Hepatocyte (in vitro differentiated cells): ENCODE data around the gene CDH22. TPM values are rescaled to one million over a fixed set of nuclear protein-coding genes. Genes with fewer than 3 reads are reported as not detected.

Experiments
- DNase-seq: peaks from one replicate; pipeline ENCODE4 v3.0.0-alpha.2; 2016; ENCODE audit warnings: low spot score
- H2AFZ ChIP-seq: fragments of 200-600 bp; sonication (generic); 2 replicates; pipeline ENCODE4 v1.6.0; 2016; ENCODE audit warnings: antibody characterized with exemption, mild to moderate bottlenecking
- H3K27ac ChIP-seq: fragments of 200-600 bp; sonication (generic); 2 replicates; pipeline ENCODE4 v1.5.1; 2016; ENCODE audit warnings: mild to moderate bottlenecking
- H3K27me3 ChIP-seq: fragments of 200-600 bp; sonication (generic); 2 replicates; pipeline ENCODE4 v1.6.1; 2016
- H3K36me3 ChIP-seq: fragments of 200-600 bp; sonication (generic); replicated peaks from 2 replicates; pipeline ENCODE4 v1.5.1; 2016; ENCODE audit warnings: low read depth; ENCODE audit not compliant: insufficient read depth
- H3K4me1 ChIP-seq: fragments of 200-600 bp; sonication (generic); 2 replicates; pipeline ENCODE4 v1.5.1; 2016; ENCODE audit warnings: mild to moderate bottlenecking, moderate library complexity; ENCODE audit not compliant: insufficient read depth
- H3K4me2 ChIP-seq: fragments of 200-600 bp; sonication (generic); 2 replicates; pipeline ENCODE4 v1.6.0; 2016
- H3K4me3 ChIP-seq: fragments of 200-600 bp; sonication (generic); 2 replicates; pipeline ENCODE4 v1.5.1; 2016; ENCODE audit warnings: mild to moderate bottlenecking
- H3K79me2 ChIP-seq: fragments of 200-600 bp; sonication (generic); 2 replicates; pipeline ENCODE4 v1.6.0; 2017; ENCODE audit warnings: mild to moderate bottlenecking
- H3K9me2 ChIP-seq: fragments of 200-600 bp; sonication (generic); replicated peaks from 2 replicates; pipeline ENCODE4 v1.6.0; 2017; ENCODE audit warnings: mild to moderate bottlenecking; ENCODE audit not compliant: insufficient read depth
- H3K9me3 ChIP-seq: fragments of 200-600 bp; sonication (generic); 2 replicates; pipeline ENCODE4 v1.5.1; 2016; ENCODE audit warnings: low read depth, mild to moderate bottlenecking
- H4K20me1 ChIP-seq: fragments of 200-600 bp; sonication (generic); 2 replicates; pipeline ENCODE4 v1.6.0; 2016; ENCODE audit warnings: mild to moderate bottlenecking; ENCODE audit not compliant: insufficient read depth, poor library complexity, severe bottlenecking
- EZH2 ChIP-seq: fragments of 200-600 bp; sonication (generic); IDR thresholded peaks from 2 replicates; pipeline ENCODE4 v1.6.1; 2016; ENCODE audit warnings: antibody characterized with exemption, mild to moderate bottlenecking, borderline replicate concordance
- EZH2phosphoT487 ChIP-seq: fragments of 200-600 bp; sonication (generic); IDR thresholded peaks from one replicate; pipeline ENCODE4 v1.6.1; 2018; ENCODE audit warnings: antibody characterized with exemption, mild to moderate bottlenecking, low read depth, moderate library complexity; ENCODE audit not compliant: unreplicated experiment, severe bottlenecking
- WGBS: methylation state at CpG from one replicate; pipeline ENCODE4 v1.1.6; 2016; ENCODE audit warnings: low lambda C conversion rate; ENCODE audit errors: missing lambda C conversion rate; 5-methylcytosine and 5-hydroxymethylcytosine counted together
- polyA plus RNA-seq: library from polyadenylated mRNA; unstranded; fragments of >200 nt; fragmentation: Nextera tagmentation; extraction: Ambion mirVana; gene quantifications from 2 replicates; pipeline ENCODE4 v1.2.1, GENCODE V29; 2016
- total RNA-seq: library from RNA; depleted of rRNA; stranded (reverse); fragments of >200 nt; gene quantifications from 2 replicates; pipeline ENCODE4 v1.2.3, GENCODE V29; 2014
- TF ChIP-seq, protein P1 (sequence below): fragments of 200-600 bp; sonication (generic); IDR thresholded peaks from 2 replicates; pipeline ENCODE4 v1.5.1; 2016; ENCODE audit warnings: antibody characterized with exemption, mild to moderate bottlenecking; ENCODE audit not compliant: poor library complexity

The CDH22 gene
- total and polyA plus RNA-seq, 2 experiments from 2014 or later, result not detected

DNA sequence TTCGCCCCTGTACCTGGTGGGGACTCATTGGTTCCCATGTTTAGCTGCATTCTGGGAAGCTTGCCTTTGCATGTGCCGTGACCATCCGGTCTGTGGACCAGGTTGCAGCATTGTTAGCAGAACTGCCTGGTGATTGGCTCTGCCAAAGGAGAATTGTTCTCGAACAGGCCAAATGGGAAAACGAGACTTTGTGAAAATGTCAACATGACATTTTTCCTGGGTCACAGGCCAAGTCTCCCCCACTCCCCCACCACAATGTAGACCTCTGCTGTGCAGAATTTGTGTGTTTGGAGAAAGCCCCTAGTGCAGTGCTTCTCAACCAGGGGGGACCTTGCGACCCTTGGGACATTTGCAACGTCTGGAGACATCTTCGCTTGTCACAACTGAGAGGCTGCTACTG, 23.2 kb downstream of the CDH22 start:
- Histone ChIP-seq H3K36me3 (no peaks in the 10 kb centered on the region), H4K20me1 (no peaks in the 10 kb centered on the region), H3K79me2 (no peaks in the 10 kb centered on the region), H3K4me2 (no peak overlapping the region), H3K27me3 (peaks cover 45% of the 10 kb centered on the region), H3K9me2 (no peaks in the 10 kb centered on the region), H3K4me3 (no peak overlapping the region), H3K4me1 (no peaks in the 10 kb centered on the region), H2AFZ (no peak overlapping the region), H3K9me3 (no peaks in the 10 kb centered on the region), H3K27ac (no peak overlapping the region)
- TF ChIP-seq EZH2 (no peak), EZH2phosphoT487 (no peak)
- TF ChIP-seq, protein P1, sequence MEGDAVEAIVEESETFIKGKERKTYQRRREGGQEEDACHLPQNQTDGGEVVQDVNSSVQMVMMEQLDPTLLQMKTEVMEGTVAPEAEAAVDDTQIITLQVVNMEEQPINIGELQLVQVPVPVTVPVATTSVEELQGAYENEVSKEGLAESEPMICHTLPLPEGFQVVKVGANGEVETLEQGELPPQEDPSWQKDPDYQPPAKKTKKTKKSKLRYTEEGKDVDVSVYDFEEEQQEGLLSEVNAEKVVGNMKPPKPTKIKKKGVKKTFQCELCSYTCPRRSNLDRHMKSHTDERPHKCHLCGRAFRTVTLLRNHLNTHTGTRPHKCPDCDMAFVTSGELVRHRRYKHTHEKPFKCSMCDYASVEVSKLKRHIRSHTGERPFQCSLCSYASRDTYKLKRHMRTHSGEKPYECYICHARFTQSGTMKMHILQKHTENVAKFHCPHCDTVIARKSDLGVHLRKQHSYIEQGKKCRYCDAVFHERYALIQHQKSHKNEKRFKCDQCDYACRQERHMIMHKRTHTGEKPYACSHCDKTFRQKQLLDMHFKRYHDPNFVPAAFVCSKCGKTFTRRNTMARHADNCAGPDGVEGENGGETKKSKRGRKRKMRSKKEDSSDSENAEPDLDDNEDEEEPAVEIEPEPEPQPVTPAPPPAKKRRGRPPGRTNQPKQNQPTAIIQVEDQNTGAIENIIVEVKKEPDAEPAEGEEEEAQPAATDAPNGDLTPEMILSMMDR, result no peak
- DNase-seq, result no peak
- WGBS, result 84% methylated on average over 8 of the region's 8 CpGs

DNA sequence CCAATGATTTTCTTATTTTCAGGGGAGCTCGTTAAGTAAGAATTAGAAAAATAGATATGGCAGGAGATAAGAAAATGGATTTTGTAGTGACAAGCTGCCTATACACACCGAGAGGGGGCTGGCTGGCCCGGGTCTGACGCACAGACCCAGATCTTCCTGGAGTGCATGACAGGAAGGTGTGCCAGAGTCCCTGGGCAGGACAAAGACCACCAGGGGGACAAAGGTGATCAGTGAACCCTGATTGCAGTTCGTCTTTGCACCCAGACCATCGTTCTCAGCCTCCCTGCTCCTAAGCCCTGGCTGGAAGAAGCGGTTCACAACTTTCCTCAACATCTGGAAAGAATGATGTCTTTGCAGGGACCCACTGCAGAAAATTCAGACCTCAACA, 24.3 kb downstream of the CDH22 start:
- H3K4me2 ChIP-seq, result no peak overlapping the region
- 68% methylated on average over 7 of the region's 7 CpGs for WGBS
- TF ChIP-seq EZH2phosphoT487, result no peak
- TF ChIP-seq EZH2, result no peak
- TF ChIP-seq, protein P1, result no peak

DNA sequence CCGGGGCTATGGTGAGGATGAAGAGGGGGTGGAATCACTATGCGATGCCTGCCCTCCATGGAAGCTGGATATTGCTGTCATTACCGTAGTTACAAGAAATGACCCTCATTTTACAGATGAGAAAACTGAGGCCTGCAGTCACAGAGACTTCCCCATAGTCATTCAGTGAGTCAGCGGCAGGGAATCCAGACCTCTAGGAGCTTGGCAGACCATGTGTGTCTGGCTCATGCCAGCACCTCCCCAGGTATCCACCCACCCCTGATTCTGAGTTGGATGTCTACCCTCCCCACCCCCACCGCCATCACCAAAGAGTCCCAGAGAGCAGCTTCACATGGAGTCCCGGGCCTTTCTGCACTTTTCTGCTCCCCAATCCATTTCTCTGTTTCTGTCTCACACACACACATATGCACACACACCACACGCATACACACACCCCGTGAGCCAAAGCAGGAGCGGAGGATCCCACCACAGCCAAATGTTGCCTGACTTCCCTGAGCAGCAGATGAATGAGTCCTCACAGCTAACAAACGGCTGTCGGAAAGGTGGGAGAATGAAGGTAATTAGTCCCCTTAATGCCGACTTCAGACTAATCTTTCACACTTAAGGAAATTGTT, 24.8 kb downstream of the CDH22 start:
- TF ChIP-seq, protein P1, result no peak
- TF ChIP-seq EZH2 (no peak), EZH2phosphoT487 (no peak)
- H3K9me3 ChIP-seq, result no peaks in the 10 kb centered on the region
- H3K27me3 ChIP-seq, result peaks cover 40% of the 10 kb centered on the region
- no peaks in the 10 kb centered on the region for H3K9me2 ChIP-seq
- no peak overlapping the region for H3K4me2 ChIP-seq
- H2AFZ ChIP-seq, result no peak overlapping the region
- H3K4me1 ChIP-seq, result no peaks in the 10 kb centered on the region
- H3K4me3 ChIP-seq, result no peak overlapping the region
- WGBS, result 69% methylated on average over 12 of the region's 12 CpGs
- no peaks in the 10 kb centered on the region for H3K36me3 ChIP-seq
- H3K27ac ChIP-seq, result no peak overlapping the region
- H3K79me2 ChIP-seq, result no peaks in the 10 kb centered on the region
- DNase-seq, result no peak
- no peaks in the 10 kb centered on the region for H4K20me1 ChIP-seq

More for the DNA sequence above, 24.3 kb downstream of the CDH22 start:
- no peaks in the 10 kb centered on the region for H3K9me2 ChIP-seq
- no peak overlapping the region for H2AFZ ChIP-seq
- no peaks in the 10 kb centered on the region for H3K4me1 ChIP-seq
- H3K27me3 ChIP-seq, result peaks cover 41% of the 10 kb centered on the region
- no peaks in the 10 kb centered on the region for H3K9me3 ChIP-seq
- no peaks in the 10 kb centered on the region for H3K79me2 ChIP-seq
- H4K20me1 ChIP-seq, result no peaks in the 10 kb centered on the region
- H3K4me3 ChIP-seq, result no peak overlapping the region
- H3K36me3 ChIP-seq, result no peaks in the 10 kb centered on the region
- DNase-seq, result no peak
- no peak overlapping the region for H3K27ac ChIP-seq

DNA sequence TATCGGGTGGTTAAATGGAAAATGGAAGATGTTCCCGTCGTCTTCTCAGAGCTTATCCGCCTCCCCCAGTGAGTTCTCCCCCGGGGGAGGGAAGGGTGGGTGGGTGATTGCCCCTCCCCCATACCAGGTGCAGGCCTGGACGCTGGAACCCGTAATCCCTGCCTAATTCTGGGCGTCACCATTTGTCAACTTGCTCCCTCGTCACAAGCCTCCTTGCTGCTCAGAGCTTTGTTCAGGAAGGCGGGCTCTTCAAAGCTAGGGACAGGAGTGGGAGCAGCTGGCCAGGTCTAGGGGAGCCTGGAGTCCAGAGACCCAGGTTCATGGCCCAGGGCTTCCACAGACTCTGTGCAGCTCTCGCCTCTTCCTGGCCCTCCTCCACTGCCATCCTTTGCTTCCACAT, 25.6 kb downstream of the CDH22 start:
- Histone ChIP-seq H3K9me3 (no peaks in the 10 kb centered on the region), H2AFZ (no peak overlapping the region), H3K4me1 (no peaks in the 10 kb centered on the region), H3K4me3 (no peak overlapping the region), H3K27me3 (peaks cover 38% of the 10 kb centered on the region), H3K4me2 (no peak overlapping the region), H3K36me3 (no peaks in the 10 kb centered on the region), H3K79me2 (no peaks in the 10 kb centered on the region), H4K20me1 (no peaks in the 10 kb centered on the region), H3K27ac (no peak overlapping the region), H3K9me2 (no peaks in the 10 kb centered on the region)
- DNase-seq, result no peak
- TF ChIP-seq, protein P1, result no peak
- 64% methylated on average over 7 of the region's 11 CpGs for WGBS
